GM19238 (cell line): ENCODE results near the gene HSPH1.
"Not testable (repeated sequence)": the region's sequence is repeated elsewhere in the genome, so short reads cannot be mapped to it uniquely, and the experiment has no call there.

Source experiments
- DNase-seq: peaks from one replicate; pipeline ENCODE4 v3.0.0; 2011; ENCODE audit warnings: low spot score; ENCODE audit not compliant: insufficient read length

The HSPH1 gene

DNA sequence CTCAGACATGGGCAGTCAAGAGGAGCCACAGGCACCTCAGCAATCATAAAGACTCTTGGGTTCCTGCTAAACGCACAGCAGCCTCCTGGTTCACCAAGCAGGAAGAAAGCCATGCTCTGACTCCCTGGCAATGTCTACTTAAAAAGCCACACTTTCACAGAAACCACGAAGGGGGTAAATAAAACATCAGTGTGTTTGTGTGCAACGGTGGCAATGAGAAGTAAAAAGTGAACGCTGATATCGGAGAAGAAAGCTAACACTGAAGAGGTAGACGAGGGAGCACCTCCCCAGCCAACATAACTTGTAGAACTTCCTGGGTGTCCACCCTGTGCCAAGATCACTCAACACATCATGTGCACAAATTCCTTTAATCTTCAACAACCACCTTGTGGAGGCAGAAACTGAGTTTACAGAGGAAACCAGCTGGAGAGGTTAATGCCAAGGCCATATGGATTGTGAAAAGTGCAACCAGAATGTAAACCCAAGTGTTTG lies 30.2 kb downstream of the HSPH1 start:
- no peak for DNase-seq

DNA sequence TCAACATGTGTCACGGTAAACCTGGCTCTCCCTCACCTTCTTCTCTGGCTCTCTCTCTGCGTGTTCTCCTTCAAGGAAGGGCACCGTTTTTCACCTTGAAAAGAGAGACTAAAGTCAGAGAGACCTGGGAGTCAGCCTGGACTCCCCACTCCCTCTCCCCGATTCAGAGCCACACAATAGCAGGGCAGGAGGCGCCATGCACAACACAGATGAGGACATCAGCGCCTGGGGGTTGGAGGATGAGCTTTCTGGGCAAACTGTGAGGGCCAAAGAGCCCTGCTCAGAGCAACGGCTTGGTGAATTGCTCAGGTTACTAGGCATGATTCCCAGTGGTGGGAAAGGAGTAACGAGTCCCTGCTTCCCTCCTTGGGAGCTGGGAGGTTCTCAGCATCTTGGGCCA lies 32.3 kb downstream of the HSPH1 start:
- no peak for DNase-seq

DNA sequence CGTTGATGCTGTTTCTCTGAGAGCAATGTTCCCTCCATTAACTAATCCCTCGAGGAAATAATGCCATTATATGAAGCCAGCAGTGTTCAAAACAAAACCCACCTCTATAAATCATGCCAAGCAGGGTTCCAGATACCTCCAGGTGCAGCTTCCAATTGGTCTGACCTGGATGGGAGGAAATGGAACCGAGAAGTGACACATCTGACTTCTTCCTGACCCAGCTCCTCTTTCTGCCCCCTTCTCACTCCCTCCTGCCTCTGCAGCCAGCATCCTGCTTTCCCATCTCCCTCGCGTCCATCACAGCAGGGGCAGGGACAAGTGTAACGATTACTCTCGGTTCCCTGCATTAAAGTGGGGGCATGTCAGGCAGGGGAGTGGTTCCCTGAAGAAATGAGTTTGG lies 37.5 kb downstream of the HSPH1 start:
- no peak for DNase-seq

DNA sequence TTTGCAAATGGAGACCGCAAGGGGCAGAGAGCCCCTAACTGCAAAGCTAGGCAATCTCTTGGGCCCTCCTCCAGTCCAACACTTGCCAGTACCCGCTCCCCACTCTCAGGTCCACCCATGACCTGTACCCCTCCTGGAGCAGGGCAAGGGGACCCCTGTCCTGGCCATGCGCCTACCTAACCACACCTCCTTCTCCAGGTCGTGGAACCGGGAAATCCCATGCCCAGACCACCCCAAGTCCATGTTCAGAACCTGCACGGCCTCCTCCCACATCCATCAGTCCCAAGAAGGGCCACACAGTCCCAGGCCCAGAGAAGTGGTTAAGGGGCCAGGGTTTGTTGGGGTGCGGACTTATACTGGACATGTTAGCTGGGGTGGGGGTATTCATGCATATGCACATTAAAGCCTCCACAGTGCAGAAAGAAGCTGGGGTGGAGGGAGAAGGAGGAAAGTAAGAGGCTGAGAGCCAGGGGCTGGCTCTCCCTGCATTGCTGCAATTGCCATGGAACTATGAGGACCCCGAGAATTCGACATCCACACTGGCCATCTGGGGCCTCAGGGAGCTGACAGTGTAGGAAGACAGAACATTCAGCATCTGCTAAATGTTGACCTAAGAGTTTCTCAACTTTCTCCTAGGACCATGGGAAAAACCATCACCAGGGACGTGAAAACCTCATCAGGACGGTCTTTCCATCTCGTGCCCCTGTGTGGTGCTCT lies 39.0 kb downstream of the HSPH1 start:
- DNase-seq: no peak

DNA sequence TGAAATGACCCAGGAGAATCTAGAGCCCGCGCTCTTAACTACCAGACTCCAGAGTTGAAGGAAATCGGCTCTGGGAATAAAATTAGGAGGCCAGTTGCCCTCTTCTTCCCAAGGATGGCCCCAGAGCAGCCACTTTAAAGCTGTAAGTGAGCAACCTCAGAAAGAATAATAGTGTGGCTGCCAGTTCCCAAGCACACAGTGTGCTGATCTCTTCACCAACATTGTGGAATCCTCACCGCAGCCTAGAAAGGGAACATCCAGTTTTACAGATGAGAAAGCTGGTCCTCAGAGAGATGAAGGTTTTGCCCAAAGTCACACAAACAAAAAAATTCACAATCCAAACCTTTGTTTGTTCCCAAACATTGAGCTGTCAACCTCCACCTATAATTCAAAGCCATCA lies 39.6 kb downstream of the HSPH1 start:
- no peak for DNase-seq

DNA sequence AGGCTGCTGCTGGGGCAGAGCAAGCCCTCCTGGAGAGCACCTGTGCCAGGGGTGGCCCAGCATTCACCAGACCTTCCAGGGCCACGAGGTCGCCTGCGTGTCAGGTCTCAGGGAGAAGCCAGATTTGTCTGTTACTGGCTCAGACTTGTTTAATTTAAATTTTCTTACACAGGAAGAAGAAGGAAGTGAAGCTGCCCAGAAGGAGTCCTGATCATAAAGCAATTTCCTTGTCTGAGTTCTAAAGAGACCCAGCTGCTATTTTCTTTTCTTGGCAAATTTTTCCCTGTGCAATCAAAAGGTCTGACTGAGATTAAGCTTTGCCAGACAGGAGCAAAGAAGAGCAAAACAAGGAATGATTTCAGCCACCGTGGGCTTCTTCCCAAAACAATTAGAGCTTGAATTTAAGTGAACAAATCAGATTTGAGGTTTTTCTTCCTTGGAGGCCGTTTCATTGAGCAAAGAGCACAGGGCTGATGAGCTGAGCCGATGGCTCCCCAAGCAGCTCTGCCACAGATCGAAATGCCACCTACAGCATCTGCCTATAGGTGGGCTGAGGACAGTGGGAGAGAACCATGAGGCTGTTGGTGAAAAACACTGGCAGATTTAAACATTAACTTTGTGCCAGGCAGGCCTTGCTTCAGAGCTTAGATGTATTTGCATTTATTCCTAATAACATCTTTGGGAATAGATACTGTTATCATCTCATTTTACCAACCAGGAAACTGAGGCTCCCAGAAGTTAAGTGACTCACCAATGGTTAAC lies 40.1 kb downstream of the HSPH1 start:
- DNase-seq: no peak

DNA sequence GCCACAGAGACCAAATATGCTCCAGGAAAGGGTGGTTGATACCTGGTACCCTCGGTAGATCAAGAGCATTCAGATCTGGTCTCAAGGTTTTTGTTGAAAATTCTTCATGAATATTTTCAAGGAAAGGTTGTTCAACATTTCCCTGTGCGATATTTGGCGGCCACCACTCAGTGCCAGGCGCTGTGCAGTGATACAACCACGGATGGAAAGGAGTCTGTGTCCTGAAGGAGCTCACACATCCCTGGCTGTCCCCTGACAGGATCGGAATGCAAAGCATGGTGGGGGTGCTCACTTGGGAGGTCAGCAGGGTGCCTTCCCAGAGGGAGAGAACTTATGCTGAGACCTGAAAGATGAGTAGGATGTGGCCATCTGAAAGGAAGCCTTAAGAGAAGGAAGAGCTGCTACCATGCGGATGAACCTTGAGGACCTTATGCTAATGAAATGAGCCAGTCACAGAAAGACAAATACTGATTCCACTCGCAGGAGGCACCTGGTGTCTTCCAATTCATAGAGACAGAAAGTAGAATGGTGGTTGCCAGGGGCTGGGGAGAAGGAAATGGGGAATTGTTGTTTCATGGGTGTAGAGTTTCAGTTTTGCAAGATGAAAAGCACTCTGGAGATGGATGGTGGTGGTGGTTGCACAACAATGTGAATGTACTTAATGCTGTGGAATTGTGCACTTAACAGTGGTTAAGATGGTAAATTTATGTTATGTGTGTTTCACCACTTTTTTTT lies 41.6 kb downstream of the HSPH1 start:
- DNase-seq: no peak

DNA sequence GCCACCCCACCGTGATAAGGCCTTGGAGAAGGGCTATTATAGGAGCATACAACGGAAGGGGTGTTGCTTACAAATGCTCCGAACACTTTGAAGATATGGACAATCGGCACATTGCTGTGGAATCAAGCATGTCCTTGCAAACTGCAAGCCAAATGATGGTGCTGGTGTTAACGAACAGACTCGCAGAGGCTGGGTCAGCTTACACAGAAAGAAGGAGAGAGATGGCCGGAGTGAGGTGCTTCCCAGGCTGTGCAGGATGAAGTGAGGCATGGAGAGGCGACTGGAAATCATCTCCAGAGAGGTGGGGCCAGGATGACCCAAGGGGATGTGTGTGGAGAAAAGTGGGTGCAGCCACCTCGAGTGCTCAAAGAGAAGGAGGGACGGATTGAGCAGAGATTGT lies 42.2 kb downstream of the HSPH1 start:
- DNase-seq: no peak

DNA sequence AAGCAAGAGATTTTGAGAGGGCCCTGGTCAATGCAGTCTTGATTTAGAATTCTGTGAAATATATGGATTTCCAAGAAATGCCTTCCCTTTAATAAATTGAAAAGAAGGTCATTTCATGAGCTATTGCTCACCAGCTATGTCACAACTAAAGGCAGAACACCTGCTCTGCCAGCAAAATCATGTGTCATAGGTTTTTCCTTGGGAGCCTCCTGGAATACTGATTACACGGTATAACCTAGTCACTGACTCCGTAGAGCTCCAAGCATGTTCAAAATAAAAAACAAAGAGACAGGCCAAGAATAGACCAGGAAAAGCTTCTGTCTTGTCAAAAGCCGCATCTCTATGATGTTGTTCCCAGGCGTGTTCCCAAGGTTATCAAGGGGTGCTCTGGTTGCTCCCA lies 45.5 kb downstream of the HSPH1 start:
- DNase-seq: no peak

DNA sequence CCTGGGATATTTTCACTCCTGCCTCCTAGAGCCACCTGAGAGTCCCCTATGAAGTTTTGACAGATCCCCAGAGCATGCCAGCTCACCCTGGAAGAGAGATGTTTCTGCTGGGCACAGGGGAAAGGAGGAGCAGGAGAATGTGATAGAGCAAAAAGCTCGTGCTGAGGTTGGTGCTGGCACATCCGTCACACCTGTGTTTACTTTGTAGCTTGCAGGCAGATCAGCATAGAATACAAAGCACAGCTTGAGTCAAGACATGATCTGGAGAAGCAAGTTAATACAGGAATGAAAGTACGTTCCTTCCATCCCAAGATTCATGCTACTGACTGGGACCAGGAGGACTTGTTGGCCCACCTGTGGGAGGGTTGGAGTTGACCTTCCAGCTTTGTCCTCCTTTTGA lies 46.1 kb downstream of the HSPH1 start:
- DNase-seq: no peak

DNA sequence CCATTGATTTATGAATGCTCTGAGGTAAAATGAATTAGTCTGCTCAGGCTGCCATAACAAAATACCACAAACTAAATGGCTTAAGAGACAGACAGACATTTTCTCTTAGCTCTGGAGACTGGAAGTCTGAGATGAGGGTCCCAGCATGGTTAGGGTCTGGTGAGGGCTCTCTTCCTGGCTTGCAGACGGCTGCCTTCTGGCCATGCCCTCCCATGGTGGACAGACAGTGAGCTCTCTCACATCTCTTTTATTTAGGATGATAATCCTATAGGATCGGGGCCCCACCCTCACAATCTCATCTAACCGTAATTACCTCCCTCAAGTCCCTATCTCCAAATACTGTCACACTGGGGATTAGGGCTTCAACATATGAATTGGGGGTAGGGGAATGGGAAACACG lies 47.1 kb downstream of the HSPH1 start:
- DNase-seq: no peak

DNA sequence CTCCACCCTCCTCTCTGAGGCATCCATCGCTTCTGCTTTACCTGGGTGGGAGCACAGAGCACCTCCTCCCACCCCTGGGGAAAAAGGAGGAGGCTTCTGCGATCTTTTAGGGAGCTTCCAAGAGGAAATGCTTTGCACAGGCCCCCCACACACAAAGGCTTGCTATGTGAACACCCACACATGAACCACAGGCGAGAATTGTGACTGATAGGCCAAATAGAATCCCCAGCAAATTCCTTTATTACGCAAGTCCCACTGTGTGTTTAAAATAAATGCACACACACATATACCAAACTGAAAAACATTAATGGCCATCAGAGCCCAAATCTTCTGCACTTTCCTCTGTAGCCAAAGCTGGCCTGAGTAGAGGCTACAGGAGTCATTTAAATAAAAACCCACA lies 50.6 kb downstream of the HSPH1 start:
- no peak for DNase-seq

DNA sequence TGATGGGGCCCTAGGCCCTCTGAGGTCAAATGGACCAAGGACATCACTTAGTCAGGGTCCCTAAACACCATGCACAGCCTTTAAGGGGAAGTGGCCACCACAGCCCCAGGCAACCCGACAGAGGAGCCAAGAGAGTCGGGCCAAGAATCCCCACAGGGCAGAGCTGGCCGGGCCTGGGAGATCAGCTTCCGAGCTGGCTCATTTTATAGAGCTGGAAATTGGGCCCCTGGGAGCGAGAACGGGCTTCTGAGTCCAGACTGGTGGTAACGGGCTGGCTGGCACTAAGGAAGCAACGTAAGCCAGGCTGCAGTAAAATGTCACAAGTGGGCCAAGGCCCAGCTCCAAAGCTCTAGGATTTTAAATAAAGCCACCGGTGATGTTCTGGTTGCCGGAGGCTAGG lies 51.1 kb downstream of the HSPH1 start:
- DNase-seq: no peak

DNA sequence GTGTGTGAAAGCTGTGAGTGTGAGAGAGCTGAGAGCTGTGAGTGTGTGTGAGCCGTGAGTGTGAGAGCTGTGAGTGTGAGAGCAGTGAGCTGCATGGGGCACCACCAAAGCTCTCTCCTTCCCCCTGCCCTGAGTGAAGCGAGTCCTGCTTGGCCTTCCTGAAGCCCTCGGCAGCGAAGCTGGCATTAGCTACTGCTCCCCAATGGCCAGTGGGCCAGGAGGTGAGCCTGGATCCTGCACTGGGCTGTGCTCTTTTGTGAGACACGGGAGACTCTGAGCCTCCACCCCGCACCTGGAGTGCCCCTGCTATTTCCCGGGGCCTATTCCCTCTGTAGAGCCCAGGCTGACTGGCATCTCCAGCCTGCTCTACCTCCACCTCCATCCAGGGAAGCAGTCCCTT lies 51.5 kb downstream of the HSPH1 start:
- DNase-seq: no peak

DNA sequence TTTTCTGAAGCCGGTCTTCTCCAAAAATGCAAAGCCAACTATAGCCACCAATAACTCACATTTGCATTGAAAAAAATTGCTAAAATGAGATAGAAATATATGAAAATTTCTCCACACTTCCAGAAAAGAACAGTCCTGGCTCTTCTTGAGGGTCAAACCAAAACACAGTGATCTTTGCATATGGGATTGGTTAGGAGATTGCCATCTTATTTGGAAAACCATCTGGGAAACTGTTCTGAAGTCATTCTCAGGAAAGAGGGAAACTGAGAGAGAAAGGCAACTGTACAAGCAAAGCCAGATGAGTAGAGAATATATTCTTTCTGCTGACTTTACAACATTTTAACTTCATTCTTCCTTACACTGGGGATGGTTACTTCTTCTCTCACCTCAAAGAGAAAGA lies 54.6 kb downstream of the HSPH1 start:
- DNase-seq: no peak

DNA sequence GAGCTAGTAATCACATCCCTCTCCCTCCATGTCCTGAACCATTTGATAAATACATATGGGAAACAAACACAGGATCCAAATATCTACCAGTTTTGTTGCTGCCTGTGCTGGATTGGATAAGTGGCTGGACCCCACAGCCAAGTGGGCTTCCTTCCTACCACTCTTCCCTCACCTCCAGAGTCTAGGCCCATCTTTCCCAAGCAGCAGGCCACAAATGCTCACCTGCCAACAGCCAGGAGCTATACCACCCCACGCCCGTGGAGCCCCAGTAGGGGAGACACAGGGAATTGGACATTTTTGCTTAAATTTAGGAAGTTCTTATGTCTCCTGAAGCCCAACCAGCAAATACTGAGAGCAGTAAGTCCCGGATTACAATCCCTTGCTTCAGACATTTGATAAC lies 55.8 kb downstream of the HSPH1 start:
- no peak for DNase-seq

DNA sequence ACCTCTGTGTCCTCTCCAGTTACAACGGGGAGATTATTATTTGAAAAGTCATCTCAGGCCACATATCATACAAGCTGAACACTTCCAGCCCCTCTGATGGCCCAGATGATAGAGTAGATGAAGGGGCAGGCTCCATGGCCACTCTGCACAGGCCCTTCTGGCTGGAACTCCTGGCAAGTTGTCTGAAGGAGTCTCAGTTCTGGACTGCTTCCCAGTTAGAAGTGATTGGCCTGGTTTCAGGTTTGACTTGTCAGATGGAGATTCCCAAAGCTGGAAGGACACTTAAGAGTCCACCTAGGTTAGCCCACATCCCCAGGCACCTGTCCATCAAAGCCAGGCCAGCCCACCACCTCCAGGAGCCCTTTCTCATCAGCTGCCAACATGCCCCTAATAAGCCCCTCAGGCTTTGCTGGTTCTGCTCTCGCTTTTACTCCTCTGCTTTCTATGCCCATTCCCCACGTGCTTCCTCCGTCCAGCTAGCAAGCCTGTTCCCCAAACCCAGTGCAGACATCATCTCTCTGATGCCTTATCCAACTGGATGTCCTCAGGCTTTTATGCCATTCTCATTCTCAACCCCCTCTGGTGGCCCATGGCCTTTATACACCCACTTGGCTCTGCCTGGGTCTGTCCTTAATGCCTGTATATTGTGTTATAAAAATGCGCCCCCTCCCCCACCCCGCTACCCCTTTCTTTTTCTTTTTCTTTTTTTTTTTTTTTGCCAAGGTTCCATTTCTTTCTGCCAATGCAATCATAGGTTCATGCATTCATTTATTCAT lies 56.5 kb downstream of the HSPH1 start:
- DNase-seq: no peak

DNA sequence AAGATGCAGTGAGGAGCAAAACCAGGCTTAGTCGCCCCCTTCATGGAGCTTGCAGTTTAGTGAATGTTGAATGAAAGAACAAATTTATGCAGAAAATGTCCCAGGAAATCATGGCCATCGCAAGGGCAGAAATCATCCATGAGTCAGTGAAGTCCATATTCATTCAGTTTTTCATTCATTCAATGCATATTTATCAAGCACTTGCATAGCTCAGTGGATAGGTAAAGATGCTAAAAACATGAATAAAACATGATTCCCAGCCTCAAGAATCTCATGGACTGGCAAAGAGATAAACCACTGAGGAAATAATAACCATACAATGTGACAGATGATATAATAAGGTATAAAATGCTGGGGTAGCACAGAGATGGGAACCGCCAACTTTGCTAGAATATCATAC lies 58.8 kb downstream of the HSPH1 start:
- DNase-seq: no peak

DNA sequence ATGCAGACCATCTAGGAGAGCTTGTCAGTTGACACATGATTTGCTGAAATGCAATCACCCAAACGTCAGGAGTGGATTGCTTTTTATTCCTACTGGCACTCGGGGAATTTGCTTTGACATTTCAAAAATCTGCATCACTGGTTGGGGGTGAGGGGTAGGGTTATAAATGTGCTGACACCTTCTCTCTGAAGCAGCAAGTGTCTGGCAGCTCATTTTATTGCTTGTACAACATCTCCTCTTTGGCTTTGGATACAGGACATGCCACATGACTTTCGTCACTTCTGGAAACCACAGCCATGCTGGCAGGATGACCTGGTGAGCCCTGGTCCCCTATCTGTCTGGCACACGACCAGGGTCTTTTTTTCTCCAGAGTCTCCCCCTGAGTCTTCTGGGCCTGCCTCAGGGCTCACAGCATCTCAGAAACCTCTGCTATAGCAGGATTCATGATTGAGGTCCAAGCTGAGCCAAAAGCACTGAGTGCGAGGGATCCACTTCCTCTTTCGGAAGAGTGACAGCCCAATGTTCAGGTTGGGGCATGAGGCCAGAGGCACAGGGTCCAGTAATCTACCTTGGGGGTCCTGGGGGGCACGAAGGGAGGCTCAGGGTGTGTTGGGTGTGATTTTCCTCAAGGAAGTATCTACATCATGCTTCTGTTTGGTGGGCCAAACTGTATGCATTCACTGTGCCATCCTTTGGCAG lies 60.1 kb downstream of the HSPH1 start:
- DNase-seq: no peak

DNA sequence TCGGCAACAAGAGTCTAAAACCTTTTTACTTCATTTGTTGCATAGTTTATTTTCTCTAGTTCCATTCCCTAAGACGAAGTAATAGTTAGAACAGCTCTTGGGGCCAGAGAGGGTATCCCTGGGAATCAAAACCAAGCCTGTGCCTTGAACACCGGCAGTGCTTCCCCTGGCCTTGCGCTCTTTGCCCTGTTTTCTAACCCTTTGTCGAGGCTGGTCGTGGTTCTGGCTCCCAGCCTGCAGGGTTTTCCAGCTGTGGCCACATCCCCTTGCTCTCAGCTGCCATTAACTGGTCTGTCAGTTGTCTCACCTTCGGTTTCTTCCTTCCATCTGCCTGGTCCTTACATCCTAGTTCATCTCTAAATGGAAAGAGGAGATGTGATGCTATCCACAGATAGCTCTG lies 61.0 kb downstream of the HSPH1 start:
- DNase-seq: no peak

DNA sequence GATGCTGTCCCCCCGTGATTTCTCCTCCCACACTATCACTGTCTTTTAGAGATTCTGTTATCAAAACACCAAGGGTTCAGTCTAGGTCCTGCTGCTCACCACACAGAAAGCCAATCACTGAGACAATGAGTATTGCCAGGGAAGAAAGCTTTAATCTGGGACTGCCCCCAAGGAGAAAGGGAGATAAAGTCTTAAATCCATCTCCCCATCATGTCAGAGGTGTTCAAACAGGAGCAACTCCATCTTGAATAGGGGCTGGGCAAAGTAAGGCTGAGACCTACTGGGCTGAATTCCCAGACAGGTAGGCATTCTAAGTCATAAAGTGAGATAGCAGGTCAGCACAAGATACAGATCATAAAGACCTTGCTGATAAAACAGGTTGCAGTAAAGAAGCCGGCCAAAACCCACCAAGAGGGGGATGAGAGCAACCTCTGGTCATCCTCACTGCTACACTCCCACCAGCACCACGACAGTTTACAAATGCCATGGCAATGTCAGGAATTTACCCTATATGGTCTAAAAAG lies 63.7 kb downstream of the HSPH1 start:
- not testable (repeated sequence) for DNase-seq
